HEK293T (cell line): Measurements from ENCODE around the gene CDH15.

Source experiments
- CTCF ChIA-PET: fragments of 350-600 bp; formaldehyde crosslinking; extraction: SDS; loops from one replicate; lab custom pipeline; 2021; ENCODE audit warnings: antibody characterized with exemption, inconsistent platforms; lab: Yijun Ruan, JAX
- POLR2A ChIA-PET: fragments of 350-600 bp; formaldehyde crosslinking; extraction: SDS; loops from one replicate; lab custom pipeline; 2020; ENCODE audit warnings: antibody characterized with exemption, inconsistent platforms; lab: Yijun Ruan, JAX
- DNase-seq: peaks from one replicate; pipeline ENCODE4 v3.0.0; 2012; ENCODE audit warnings: mixed read lengths; ENCODE audit errors: extremely low spot score
- ARNT ChIP-seq: fragments of 450-650 bp; IDR thresholded peaks from 2 replicates; pipeline ENCODE4 v1.6.1; 2017; ENCODE audit warnings: mild to moderate bottlenecking
- BHLHE40 ChIP-seq: fragments of 450-650 bp; IDR thresholded peaks from 2 replicates; pipeline ENCODE4 v1.6.1; 2016; ENCODE audit warnings: mild to moderate bottlenecking, moderate library complexity, borderline replicate concordance
- CTBP1 ChIP-seq: fragments of 450-650 bp; IDR thresholded peaks from 2 replicates; pipeline ENCODE4 v1.6.1; 2016; ENCODE audit warnings: borderline replicate concordance
- ELF4 ChIP-seq: fragments of 450-650 bp; IDR thresholded peaks from 2 replicates; pipeline ENCODE4 v1.6.1; 2017; ENCODE audit warnings: antibody characterized with exemption
- FOXA1 ChIP-seq: fragments of 450-650 bp; IDR thresholded peaks from 2 replicates; pipeline ENCODE4 v1.6.1; 2016; ENCODE audit warnings: mild to moderate bottlenecking
- FOXK2 ChIP-seq: fragments of 450-650 bp; IDR thresholded peaks from 2 replicates; pipeline ENCODE4 v1.6.1; 2016; ENCODE audit warnings: mild to moderate bottlenecking
- FOXM1 ChIP-seq: fragments of 450-650 bp; IDR thresholded peaks from 2 replicates; pipeline ENCODE4 v1.6.1; 2017; ENCODE audit warnings: mild to moderate bottlenecking, borderline replicate concordance
- HDGF ChIP-seq: fragments of 450-650 bp; IDR thresholded peaks from 2 replicates; pipeline ENCODE4 v1.6.1; 2017; ENCODE audit warnings: antibody characterized with exemption, borderline replicate concordance
- L3MBTL2 ChIP-seq: fragments of 450-650 bp; conservative IDR thresholded peaks from 2 replicates; pipeline ENCODE4 v1.6.1; 2016; ENCODE audit warnings: mild to moderate bottlenecking
- LEF1 ChIP-seq: fragments of 450-650 bp; IDR thresholded peaks from 2 replicates; pipeline ENCODE4 v1.6.1; 2017; ENCODE audit warnings: mild to moderate bottlenecking, borderline replicate concordance
- NFRKB ChIP-seq: fragments of 450-650 bp; IDR thresholded peaks from 2 replicates; pipeline ENCODE4 v1.6.1; 2016; ENCODE audit warnings: mild to moderate bottlenecking, moderate library complexity
- PKNOX1 ChIP-seq: fragments of 450-650 bp; IDR thresholded peaks from 2 replicates; pipeline ENCODE4 v1.6.1; 2016
- SP1 ChIP-seq: fragments of 450-650 bp; IDR thresholded peaks from 2 replicates; pipeline ENCODE4 v1.6.1; 2017
- SUZ12 ChIP-seq: fragments of 450-650 bp; IDR thresholded peaks from 2 replicates; pipeline ENCODE4 v1.6.1; 2016; ENCODE audit warnings: mild to moderate bottlenecking
- TARDBP ChIP-seq: fragments of 450-650 bp; IDR thresholded peaks from 2 replicates; pipeline ENCODE4 v1.6.1; 2016
- ZNF384 ChIP-seq: fragments of 450-650 bp; IDR thresholded peaks from 2 replicates; pipeline ENCODE4 v1.6.1; 2016

CDH15 gene

GRCh38 chr16:89150981-89151380 is 20.6 kb upstream of the CDH15 start:
- ChIA-PET CTCF (no interaction called here), POLR2A (no interaction called here)
- TF ChIP-seq ARNT (no peak), NFRKB (no peak), FOXM1 (no peak), CTBP1 (no peak), FOXA1 (no peak), SUZ12 (no peak), FOXK2 (no peak), ZNF384 (no peak), TARDBP (no peak), LEF1 (no peak), L3MBTL2 (no peak), SP1 (no peak), ELF4 (no peak), PKNOX1 (no peak), HDGF (no peak), BHLHE40 (no peak)

GRCh38 chr16:89152831-89153700 is 18.5 kb upstream of the CDH15 start:
- TF ChIP-seq CTBP1 (no peak), PKNOX1 (no peak), FOXM1 (no peak), LEF1 (no peak), HDGF (no peak), ZNF384 (no peak), L3MBTL2 (no peak), SP1 (no peak), FOXK2 (no peak), ELF4 (no peak), BHLHE40 (no peak), TARDBP (no peak), SUZ12 (no peak), NFRKB (no peak), ARNT (no peak), FOXA1 (no peak)
- ChIA-PET POLR2A (no interaction called here), CTCF (no interaction called here)
- DNase-seq: no peak

More at GRCh38 chr16:89150981-89151380, 20.6 kb upstream of the CDH15 start:
- DNase-seq: no peak

GRCh38 chr16:89153848-89154271 is 17.7 kb upstream of the CDH15 start:
- POLR2A ChIA-PET: no interaction called here
- TF ChIP-seq SUZ12 (no peak), PKNOX1 (no peak), TARDBP (no peak), HDGF (no peak), FOXA1 (no peak), SP1 (no peak)
- DNase-seq: no peak
- CTCF ChIA-PET: no interaction called here

- POLR2A ChIA-PET: no interaction called here
- CTCF ChIA-PET: no interaction called here
- no peak for TF ChIP-seq ARNT
- TF ChIP-seq FOXA1: no peak
- TF ChIP-seq FOXK2: no peak
- TF ChIP-seq TARDBP: no peak
- no peak for TF ChIP-seq HDGF
- TF ChIP-seq PKNOX1: no peak
- TF ChIP-seq ZNF384: no peak
- no peak for TF ChIP-seq NFRKB
- TF ChIP-seq BHLHE40: no peak
- no peak for TF ChIP-seq CTBP1
- no peak for TF ChIP-seq FOXM1
- TF ChIP-seq SP1: no peak
- no peak for TF ChIP-seq LEF1
- no peak for TF ChIP-seq ELF4
- TF ChIP-seq L3MBTL2: no peak
- no peak for TF ChIP-seq SUZ12
- DNase-seq: no peak
Observed at GRCh38 chr16:89154390-89155183, 17.0 kb upstream of the CDH15 start.

GRCh38 chr16:89155184-89155679 is 16.3 kb upstream of the CDH15 start:
- POLR2A ChIA-PET: no interaction called here
- TF ChIP-seq FOXK2: no peak
- no peak for TF ChIP-seq FOXA1
- no peak for TF ChIP-seq SP1
- TF ChIP-seq ELF4: no peak
- TF ChIP-seq BHLHE40: no peak
- no peak for TF ChIP-seq NFRKB
- no peak for TF ChIP-seq TARDBP
- CTCF ChIA-PET: no interaction called here
- no peak for DNase-seq
